Upper lobe of left lung (tissue), 4 donors: Measurements from ENCODE around the gene NOL3.

ENCODE experiments used
- CTCF ChIP-seq, 6 experiments: fragments of 450-650 bp in 4 of 6; fragments of 200-600 bp in 2 of 6; sonication (generic) in 2 of 6; IDR thresholded peaks; one replicate each; pipeline ENCODE4 v1.5.1; 2016 to 2019; ENCODE audit warnings: antibody characterized with exemption in 6 of 6
- POLR2A ChIP-seq, 4 donors: fragments of 450-650 bp; IDR thresholded peaks; one replicate each; pipeline ENCODE4 v1.5.1; 2016 to 2017; ENCODE audit warnings: antibody characterized with exemption in 4 of 4, mild to moderate bottlenecking in 2 of 4
- POLR2AphosphoS5 ChIP-seq, 2 donors: sonication (generic); formaldehyde crosslinking; IDR thresholded peaks; one replicate each; pipeline ENCODE4 v1.5.1; 2017; ENCODE audit warnings: antibody characterized with exemption in 2 of 2

- TF ChIP-seq CTCF (IDR thresholded peaks at IDR 0.05) (no peak), POLR2A (IDR thresholded peaks at IDR 0.05) (no peak), POLR2AphosphoS5 (IDR thresholded peaks at IDR 0.05) (no peak)
These were observed 32.1 kb downstream of the NOL3 start for GRCh38 chr16:67202426-67202825.
